ENCODE results near the gene SIGLECL1. TPM values are rescaled to one million over a fixed set of nuclear protein-coding genes. Genes with fewer than 3 reads are reported as not detected.
A peak's percentile ranks its signal among the peaks of the same experiment; 100 is the strongest.

SIGLECL1 gene
- total RNA-seq, 1 experiment from 2014 or later, result not detected

- Histone ChIP-seq H3K4me3 (ENCODE audit: low read depth, low read length, poor library complexity, severe bottlenecking) (no peak overlapping the region), H3K27ac (ENCODE audit: low read depth, low read length, poor library complexity, severe bottlenecking) (no peak overlapping the region), H3K27me3 (replicated peaks; ENCODE audit: insufficient read depth, low read depth, low read length, poor library complexity) (peaks cover 2% of the 10 kb centered on the region), H3K36me3 (ENCODE audit: insufficient read depth, low read length, poor library complexity, severe bottlenecking) (no peaks in the 10 kb centered on the region), H3K4me1 (ENCODE audit: insufficient read depth, low read length, poor library complexity, severe bottlenecking) (no peaks in the 10 kb centered on the region), H3K9me3 (ENCODE audit: low read depth, low read length, poor library complexity, severe bottlenecking) (no peaks in the 10 kb centered on the region)
- intact Hi-C loops (cut with micrococcal nuclease; ENCODE audit: unreplicated experiment), result loop anchor here (2.0 kb wide), 1 partner anchor 101 kb away; no protein-coding TSS in a partner anchor
- CTCF ChIA-PET, result interaction anchor here (0.6 to 1.0 kb wide), 2 partner anchors 102 to 239 kb away, joined by 3 to 4 read pairs; no protein-coding TSS in a partner anchor
- POLR2A ChIA-PET (ENCODE audit: low non-redundant PET), result no interaction called here
- peak; percentile 58 for DNase-seq (ENCODE audit: low spot score)
- TF ChIP-seq, protein P1, sequence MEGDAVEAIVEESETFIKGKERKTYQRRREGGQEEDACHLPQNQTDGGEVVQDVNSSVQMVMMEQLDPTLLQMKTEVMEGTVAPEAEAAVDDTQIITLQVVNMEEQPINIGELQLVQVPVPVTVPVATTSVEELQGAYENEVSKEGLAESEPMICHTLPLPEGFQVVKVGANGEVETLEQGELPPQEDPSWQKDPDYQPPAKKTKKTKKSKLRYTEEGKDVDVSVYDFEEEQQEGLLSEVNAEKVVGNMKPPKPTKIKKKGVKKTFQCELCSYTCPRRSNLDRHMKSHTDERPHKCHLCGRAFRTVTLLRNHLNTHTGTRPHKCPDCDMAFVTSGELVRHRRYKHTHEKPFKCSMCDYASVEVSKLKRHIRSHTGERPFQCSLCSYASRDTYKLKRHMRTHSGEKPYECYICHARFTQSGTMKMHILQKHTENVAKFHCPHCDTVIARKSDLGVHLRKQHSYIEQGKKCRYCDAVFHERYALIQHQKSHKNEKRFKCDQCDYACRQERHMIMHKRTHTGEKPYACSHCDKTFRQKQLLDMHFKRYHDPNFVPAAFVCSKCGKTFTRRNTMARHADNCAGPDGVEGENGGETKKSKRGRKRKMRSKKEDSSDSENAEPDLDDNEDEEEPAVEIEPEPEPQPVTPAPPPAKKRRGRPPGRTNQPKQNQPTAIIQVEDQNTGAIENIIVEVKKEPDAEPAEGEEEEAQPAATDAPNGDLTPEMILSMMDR (conservative IDR thresholded peaks at IDR 0.05; ENCODE audit: low read depth, low read length), result peak; percentile 83
- TF ChIP-seq EZH2 (IDR thresholded peaks at IDR 0.05; ENCODE audit: borderline replicate concordance, low read depth, low read length, poor library complexity, severe bottlenecking), result no peak
- BruUV-seq (replicated peaks), result no TSS peak
These were observed 8.7 kb downstream of the SIGLECL1 start for GRCh38 chr19:51259348-51260245.

DNA sequence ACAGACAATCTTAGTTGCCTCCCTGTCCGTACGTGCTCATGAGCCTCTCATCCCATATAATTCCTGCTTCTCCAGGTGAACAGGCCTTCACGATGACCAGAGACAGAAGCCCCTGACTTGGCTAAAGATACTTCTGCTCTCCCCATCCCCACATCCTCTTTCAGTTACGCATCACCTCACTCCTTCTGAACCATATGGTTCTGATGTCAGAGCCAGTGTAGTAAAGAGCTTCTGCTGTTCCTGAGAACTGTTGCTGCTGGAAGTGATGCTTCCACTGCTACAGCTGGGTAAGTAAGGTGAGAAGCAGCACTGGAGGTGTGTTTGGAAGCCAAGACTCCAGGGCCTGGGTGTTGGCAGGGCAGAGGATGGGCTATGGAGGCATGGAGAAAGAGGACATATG is 12.9 kb downstream of the SIGLECL1 start:
- no peak for DNase-seq (ENCODE audit: low spot score)
- BruUV-seq (replicated peaks), result no TSS peak
- CTCF ChIA-PET, result no interaction called here

DNA sequence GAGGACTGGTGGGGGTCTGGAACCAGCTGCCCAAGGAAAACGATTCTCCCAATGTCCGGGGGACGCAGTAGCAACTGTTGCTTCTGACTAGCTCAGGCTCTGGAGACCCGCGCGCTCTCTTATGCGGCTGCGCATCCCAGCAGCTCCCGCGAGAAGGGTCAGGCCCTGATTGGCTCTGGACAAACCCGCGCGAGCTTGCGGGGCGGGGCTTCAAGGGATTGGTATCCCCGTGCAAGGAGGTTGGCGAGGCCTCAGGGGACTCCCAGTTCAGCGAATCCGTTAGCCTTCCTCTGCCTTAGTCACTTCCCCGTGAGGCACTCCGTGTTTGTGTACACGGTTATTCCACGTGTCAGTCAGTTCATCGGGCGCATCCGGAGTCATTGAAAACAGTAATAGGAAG is 20.2 kb downstream of the SIGLECL1 start:
- CTCF ChIA-PET, result no interaction called here
- H3K4me3 ChIP-seq (ENCODE audit: low read depth, low read length, poor library complexity, severe bottlenecking), result no peak overlapping the region
- POLR2A ChIA-PET (ENCODE audit: low non-redundant PET), result no interaction called here
- DNase-seq (ENCODE audit: low spot score), result no peak
- TF ChIP-seq, protein P1 (conservative IDR thresholded peaks at IDR 0.05; ENCODE audit: low read depth, low read length), result no peak
- no peak for TF ChIP-seq EZH2 (IDR thresholded peaks at IDR 0.05; ENCODE audit: borderline replicate concordance, low read depth, low read length, poor library complexity, severe bottlenecking)
- BruUV-seq (replicated peaks), result no TSS peak
- H3K4me1 ChIP-seq (ENCODE audit: insufficient read depth, low read length, poor library complexity, severe bottlenecking), result no peaks in the 10 kb centered on the region
- intact Hi-C loops (cut with micrococcal nuclease; ENCODE audit: unreplicated experiment), result no loop called here
- H3K27me3 ChIP-seq (replicated peaks; ENCODE audit: insufficient read depth, low read depth, low read length, poor library complexity), result no peaks in the 10 kb centered on the region
- no peak overlapping the region for H3K27ac ChIP-seq (ENCODE audit: low read depth, low read length, poor library complexity, severe bottlenecking)
- H3K9me3 ChIP-seq (ENCODE audit: low read depth, low read length, poor library complexity, severe bottlenecking), result no peaks in the 10 kb centered on the region
- no peaks in the 10 kb centered on the region for H3K36me3 ChIP-seq (ENCODE audit: insufficient read depth, low read length, poor library complexity, severe bottlenecking)

More for the DNA sequence above, 12.9 kb downstream of the SIGLECL1 start:
- Histone ChIP-seq H3K4me1 (ENCODE audit: insufficient read depth, low read length, poor library complexity, severe bottlenecking) (no peaks in the 10 kb centered on the region), H3K4me3 (ENCODE audit: low read depth, low read length, poor library complexity, severe bottlenecking) (no peak overlapping the region), H3K27ac (ENCODE audit: low read depth, low read length, poor library complexity, severe bottlenecking) (no peak overlapping the region), H3K36me3 (ENCODE audit: insufficient read depth, low read length, poor library complexity, severe bottlenecking) (no peaks in the 10 kb centered on the region), H3K9me3 (ENCODE audit: low read depth, low read length, poor library complexity, severe bottlenecking) (no peaks in the 10 kb centered on the region), H3K27me3 (replicated peaks; ENCODE audit: insufficient read depth, low read depth, low read length, poor library complexity) (peaks cover 4% of the 10 kb centered on the region)
- no peak for TF ChIP-seq EZH2 (IDR thresholded peaks at IDR 0.05; ENCODE audit: borderline replicate concordance, low read depth, low read length, poor library complexity, severe bottlenecking)
- TF ChIP-seq, protein P1 (conservative IDR thresholded peaks at IDR 0.05; ENCODE audit: low read depth, low read length), result no peak
- POLR2A ChIA-PET (ENCODE audit: low non-redundant PET), result no interaction called here
- intact Hi-C loops (cut with micrococcal nuclease; ENCODE audit: unreplicated experiment), result no loop called here
